AG09309 (cell line): ENCODE measurements around the gene KHDC4.
"Not testable (repeated sequence)": the region's sequence is repeated elsewhere in the genome, so short reads cannot be mapped to it uniquely, and the experiment has no call there.

Source experiments
- DNase-seq: peaks from one replicate; pipeline ENCODE4 v3.0.0-alpha.2; 2010; ENCODE audit warnings: low read depth
- H3K4me3 ChIP-seq: 2 replicates; pipeline ENCODE4 v1.5.1; 2011; ENCODE audit warnings: mild to moderate bottlenecking, low read depth, low read length, moderate library complexity; ENCODE audit not compliant: control insufficient read depth
- CTCF ChIP-seq: IDR thresholded peaks from 2 replicates; pipeline ENCODE4 v1.5.1; 2011; ENCODE audit warnings: mild to moderate bottlenecking, low read depth, low read length, inconsistent platforms; ENCODE audit not compliant: insufficient read depth, control insufficient read depth; ENCODE audit errors: missing control alignments

The KHDC4 gene

GRCh38 chr1:155909894-155910293 is 24.3 kb downstream of the KHDC4 start:
- TF ChIP-seq CTCF: no peak
- H3K4me3 ChIP-seq: peak overlapping the region; percentile 43; the same call in 1 of the 2 replicates
- no peak for DNase-seq

GRCh38 chr1:155904261-155904660 is 30.0 kb downstream of the KHDC4 start:
- no peak for DNase-seq
- no peak for TF ChIP-seq CTCF
- H3K4me3 ChIP-seq: no peak overlapping the region

GRCh38 chr1:155900161-155900560 is 34.1 kb downstream of the KHDC4 start:
- no peak for TF ChIP-seq CTCF
- DNase-seq: no peak
- no peak overlapping the region for H3K4me3 ChIP-seq

- no peak overlapping the region for H3K4me3 ChIP-seq
- no peak for DNase-seq
- no peak for TF ChIP-seq CTCF
Measured at GRCh38 chr1:155899683-155900082, 34.5 kb downstream of the KHDC4 start.

GRCh38 chr1:155898888-155899287 is 35.3 kb downstream of the KHDC4 start:
- DNase-seq: no peak
- no peak for TF ChIP-seq CTCF
- H3K4me3 ChIP-seq: no peak overlapping the region

- no peak for TF ChIP-seq CTCF
- no peak for DNase-seq
- no peak overlapping the region for H3K4me3 ChIP-seq
Measured at GRCh38 chr1:155897746-155898145, 36.5 kb downstream of the KHDC4 start.

GRCh38 chr1:155896476-155896875 is 37.7 kb downstream of the KHDC4 start:
- not testable (repeated sequence) for H3K4me3 ChIP-seq, DNase-seq

GRCh38 chr1:155895617-155896016 is 38.6 kb downstream of the KHDC4 start:
- not testable (repeated sequence) for DNase-seq, H3K4me3 ChIP-seq
